ENCODE data around the gene ELF5.

- no peak for TF ChIP-seq CTCF (IDR thresholded peaks at IDR 0.05; ENCODE audit: extremely low read depth in 1 of 2, insufficient read depth in 1 of 2, low read depth in 1 of 2, low read length in 2 of 2)
- no peak for TF ChIP-seq POLR2A (IDR thresholded peaks at IDR 0.05; ENCODE audit: low read depth, low read length)
- no peak for TF ChIP-seq EZH2 (IDR thresholded peaks at IDR 0.05; ENCODE audit: borderline replicate concordance, low read depth, low read length, severe bottlenecking)
Observed at GRCh38 chr11:34483106-34483874, 30.3 kb downstream of the ELF5 start.

Data from endothelial cell of umbilical vein (primary cell).